IMR-90 (cell line): Measurements from ENCODE around the gene C11orf98.

ENCODE experiments used
- BHLHE40 ChIP-seq: fragments of 150-350 bp; IDR thresholded peaks from 2 replicates; pipeline ENCODE4 v1.6.1; 2016; ENCODE audit warnings: mild to moderate bottlenecking, low read depth, low read length
- CEBPB ChIP-seq: IDR thresholded peaks from 2 replicates; pipeline ENCODE4 v1.6.1; 2012; ENCODE audit warnings: low read depth, low read length, improper control_type of control experiment
- MAZ ChIP-seq: IDR thresholded peaks from 2 replicates; pipeline ENCODE4 v1.6.1; 2012; ENCODE audit warnings: low read depth, mild to moderate bottlenecking, low read length, improper control_type of control experiment, moderate library complexity, borderline replicate concordance
- MXI1 ChIP-seq: IDR thresholded peaks from 2 replicates; pipeline ENCODE4 v1.6.1; 2012; ENCODE audit warnings: low read depth, mild to moderate bottlenecking, low read length, moderate library complexity, borderline replicate concordance
- POLR2A ChIP-seq: IDR thresholded peaks from 2 replicates; pipeline ENCODE4 v1.6.1; 2012; ENCODE audit warnings: mild to moderate bottlenecking, low read depth, low read length
- RAD21 ChIP-seq: IDR thresholded peaks from 2 replicates; pipeline ENCODE4 v1.6.1; 2012; ENCODE audit warnings: low read length, improper control_type of control experiment
- RFX5 ChIP-seq: IDR thresholded peaks from 2 replicates; pipeline ENCODE4 v1.8.0; 2012; ENCODE audit warnings: low read depth, mild to moderate bottlenecking, low read length, moderate library complexity
- SMC3 ChIP-seq: fragments of 150-350 bp; IDR thresholded peaks from 2 replicates; pipeline ENCODE4 v1.6.1; 2016; ENCODE audit warnings: low read depth, mild to moderate bottlenecking, antibody characterized with exemption, low read length, moderate library complexity
- TF ChIP-seq, protein P1 (sequence below): conservative IDR thresholded peaks from 2 replicates; pipeline ENCODE4 v1.5.1; 2012; ENCODE audit warnings: mild to moderate bottlenecking, low read depth, low read length, improper control_type of control experiment
- TF ChIP-seq, protein P2 (sequence below): fragments of 150-350 bp; IDR thresholded peaks from 2 replicates; pipeline ENCODE4 v1.6.1; 2017; ENCODE audit warnings: mild to moderate bottlenecking, antibody characterized with exemption, low read length, low read depth
- TF ChIP-seq, protein P3 (sequence below): fragments of 150-350 bp; IDR thresholded peaks from 2 replicates; pipeline ENCODE4 v1.6.1; 2016; ENCODE audit warnings: low read depth, mild to moderate bottlenecking, low read length, moderate library complexity, borderline replicate concordance

DNA sequence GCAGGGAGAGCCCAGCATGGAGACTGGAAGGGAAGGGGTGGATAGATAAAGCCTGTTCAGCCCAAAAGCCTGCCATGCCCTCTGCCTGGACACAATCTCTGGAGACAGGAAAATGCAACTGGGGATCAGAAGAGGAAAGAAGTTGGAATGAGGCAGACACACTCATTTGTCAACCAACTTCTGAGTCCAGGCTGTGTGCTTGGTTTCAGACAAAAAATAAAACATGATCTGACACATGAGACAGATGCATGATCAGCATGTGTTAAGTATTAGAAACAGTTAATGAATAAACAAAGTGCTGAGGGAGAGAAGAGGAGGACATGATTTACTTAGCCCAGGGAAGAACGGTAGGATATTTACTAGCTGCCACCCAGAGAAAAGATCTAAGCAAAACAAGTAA, 23.5 kb upstream of the C11orf98 start:
- TF ChIP-seq POLR2A (no peak), RAD21 (no peak), CEBPB (no peak), BHLHE40 (no peak), MXI1 (no peak), SMC3 (no peak), RFX5 (no peak), MAZ (no peak)
- TF ChIP-seq, protein P1, sequence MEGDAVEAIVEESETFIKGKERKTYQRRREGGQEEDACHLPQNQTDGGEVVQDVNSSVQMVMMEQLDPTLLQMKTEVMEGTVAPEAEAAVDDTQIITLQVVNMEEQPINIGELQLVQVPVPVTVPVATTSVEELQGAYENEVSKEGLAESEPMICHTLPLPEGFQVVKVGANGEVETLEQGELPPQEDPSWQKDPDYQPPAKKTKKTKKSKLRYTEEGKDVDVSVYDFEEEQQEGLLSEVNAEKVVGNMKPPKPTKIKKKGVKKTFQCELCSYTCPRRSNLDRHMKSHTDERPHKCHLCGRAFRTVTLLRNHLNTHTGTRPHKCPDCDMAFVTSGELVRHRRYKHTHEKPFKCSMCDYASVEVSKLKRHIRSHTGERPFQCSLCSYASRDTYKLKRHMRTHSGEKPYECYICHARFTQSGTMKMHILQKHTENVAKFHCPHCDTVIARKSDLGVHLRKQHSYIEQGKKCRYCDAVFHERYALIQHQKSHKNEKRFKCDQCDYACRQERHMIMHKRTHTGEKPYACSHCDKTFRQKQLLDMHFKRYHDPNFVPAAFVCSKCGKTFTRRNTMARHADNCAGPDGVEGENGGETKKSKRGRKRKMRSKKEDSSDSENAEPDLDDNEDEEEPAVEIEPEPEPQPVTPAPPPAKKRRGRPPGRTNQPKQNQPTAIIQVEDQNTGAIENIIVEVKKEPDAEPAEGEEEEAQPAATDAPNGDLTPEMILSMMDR: no peak
- TF ChIP-seq, protein P2, sequence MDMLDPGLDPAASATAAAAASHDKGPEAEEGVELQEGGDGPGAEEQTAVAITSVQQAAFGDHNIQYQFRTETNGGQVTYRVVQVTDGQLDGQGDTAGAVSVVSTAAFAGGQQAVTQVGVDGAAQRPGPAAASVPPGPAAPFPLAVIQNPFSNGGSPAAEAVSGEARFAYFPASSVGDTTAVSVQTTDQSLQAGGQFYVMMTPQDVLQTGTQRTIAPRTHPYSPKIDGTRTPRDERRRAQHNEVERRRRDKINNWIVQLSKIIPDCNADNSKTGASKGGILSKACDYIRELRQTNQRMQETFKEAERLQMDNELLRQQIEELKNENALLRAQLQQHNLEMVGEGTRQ: no peak
- TF ChIP-seq, protein P3, sequence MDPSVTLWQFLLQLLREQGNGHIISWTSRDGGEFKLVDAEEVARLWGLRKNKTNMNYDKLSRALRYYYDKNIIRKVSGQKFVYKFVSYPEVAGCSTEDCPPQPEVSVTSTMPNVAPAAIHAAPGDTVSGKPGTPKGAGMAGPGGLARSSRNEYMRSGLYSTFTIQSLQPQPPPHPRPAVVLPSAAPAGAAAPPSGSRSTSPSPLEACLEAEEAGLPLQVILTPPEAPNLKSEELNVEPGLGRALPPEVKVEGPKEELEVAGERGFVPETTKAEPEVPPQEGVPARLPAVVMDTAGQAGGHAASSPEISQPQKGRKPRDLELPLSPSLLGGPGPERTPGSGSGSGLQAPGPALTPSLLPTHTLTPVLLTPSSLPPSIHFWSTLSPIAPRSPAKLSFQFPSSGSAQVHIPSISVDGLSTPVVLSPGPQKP: no peak
